Activated T-helper 1 cell treated with Interleukin-2 at 50 U/mL for 16 hours (primary cell): Measurements from ENCODE around the gene IFFO2.

Experiments used
- DNase-seq: peaks from one replicate; pipeline ENCODE4 v3.0.0-alpha.2; 2020; ENCODE audit warnings: low read depth

The IFFO2 gene

GRCh38 chr1:18950401-18951026 is 6.0 kb downstream of the IFFO2 start:
- no peak for DNase-seq

GRCh38 chr1:18949686-18950400 is 6.6 kb downstream of the IFFO2 start:
- DNase-seq = no peak

- no peak for DNase-seq
Observed at GRCh38 chr1:18948913-18949685, 7.4 kb downstream of the IFFO2 start.

- DNase-seq = peak; percentile 48
Observed at GRCh38 chr1:18948048-18948912, 8.2 kb downstream of the IFFO2 start.

- no peak for DNase-seq
Observed at GRCh38 chr1:18947570-18947969, 8.9 kb downstream of the IFFO2 start.

- DNase-seq = no peak
Observed at GRCh38 chr1:18946550-18947381, 9.7 kb downstream of the IFFO2 start.

GRCh38 chr1:18945401-18945849 is 11.1 kb downstream of the IFFO2 start:
- DNase-seq = no peak

- no peak for DNase-seq
Observed at GRCh38 chr1:18944810-18945209, 11.7 kb downstream of the IFFO2 start.

- DNase-seq = no peak
Observed at GRCh38 chr1:18943914-18944572, 12.4 kb downstream of the IFFO2 start.

GRCh38 chr1:18943162-18943561 is 13.3 kb downstream of the IFFO2 start:
- no peak for DNase-seq

- DNase-seq = no peak
Observed at GRCh38 chr1:18942340-18942739, 14.1 kb downstream of the IFFO2 start.

- no peak for DNase-seq
Observed at GRCh38 chr1:18941221-18942141, 15.0 kb downstream of the IFFO2 start.

- DNase-seq = no peak
Observed at GRCh38 chr1:18940303-18941020, 16.0 kb downstream of the IFFO2 start.

- no peak for DNase-seq
Observed at GRCh38 chr1:18939398-18940302, 16.8 kb downstream of the IFFO2 start.

- no peak for DNase-seq
Observed at GRCh38 chr1:18938707-18939070, 17.8 kb downstream of the IFFO2 start.

- DNase-seq = no peak
Observed at GRCh38 chr1:18938008-18938706, 18.3 kb downstream of the IFFO2 start.

GRCh38 chr1:18937539-18937938 is 18.9 kb downstream of the IFFO2 start:
- DNase-seq = no peak
